NOMO-1 (cell line): ENCODE data around the gene FKRP.
"Not testable (repeated sequence)": the region's sequence is repeated elsewhere in the genome, so short reads cannot be mapped to it uniquely, and the experiment has no call there.

Experiments used
- DNase-seq, 2 experiments: peaks; one replicate each; lab custom pipeline; 2025; ENCODE audit not compliant: unreplicated experiment in 2 of 2; lab: John Stamatoyannopoulos, UW

Gene FKRP

GRCh38 chr19:46784262-46785053, 38.6 kb downstream of the FKRP start:
- DNase-seq = peak; percentile 89 to 93

GRCh38 chr19:46785054-46785979, 39.5 kb downstream of the FKRP start:
- DNase-seq = no peak

- DNase-seq = no peak
Measured at GRCh38 chr19:46785980-46786235, 40.1 kb downstream of the FKRP start.

- DNase-seq = peak; percentile 89 to 92
Measured at GRCh38 chr19:46786236-46787039, 40.6 kb downstream of the FKRP start.

- DNase-seq = no peak
Measured at GRCh38 chr19:46787040-46787330, 41.1 kb downstream of the FKRP start.

- DNase-seq = peak; percentile 22 to 43
Measured at GRCh38 chr19:46787331-46788261, 41.7 kb downstream of the FKRP start.

GRCh38 chr19:46788262-46788967, 42.6 kb downstream of the FKRP start, which contains the start of gene SLC1A5:
Gene SLC1A5, minus strand, starts transcription at chr19:46788594. Its CDS starts 629 bp downstream, at chr19:46787965.
- peak; percentile 93 to 94 for DNase-seq

GRCh38 chr19:46788968-46789338, 43.1 kb downstream of the FKRP start:
- DNase-seq = no peak

- no peak for DNase-seq
Measured at GRCh38 chr19:46789371-46789770, 43.5 kb downstream of the FKRP start.

GRCh38 chr19:46791944-46792343, 46.1 kb downstream of the FKRP start:
- DNase-seq = no peak

- no peak for DNase-seq
Measured at GRCh38 chr19:46797881-46798280, 52.0 kb downstream of the FKRP start.

- no peak for DNase-seq
Measured at GRCh38 chr19:46798713-46799112, 52.9 kb downstream of the FKRP start.

- no peak for DNase-seq
Measured at GRCh38 chr19:46802152-46802551, 56.3 kb downstream of the FKRP start.

GRCh38 chr19:46803555-46803954, 57.7 kb downstream of the FKRP start:
- no peak for DNase-seq

GRCh38 chr19:46804432-46804831, 58.6 kb downstream of the FKRP start:
- not testable (repeated sequence) for DNase-seq

- no peak for DNase-seq
Measured at GRCh38 chr19:46806656-46807055, 60.8 kb downstream of the FKRP start.
